H9 (cell line): ENCODE results near the gene SLCO4A1. TPM values are rescaled to one million over a fixed set of nuclear protein-coding genes. Genes with fewer than 3 reads are reported as not detected.

Source experiments
- DNase-seq: peaks from one replicate; pipeline ENCODE4 v3.0.0-alpha.2; 2017
- H2AFZ ChIP-seq: one replicate; pipeline ENCODE4 v1.6.1; 2013; ENCODE audit warnings: mild to moderate bottlenecking, low read length, control low read depth, moderate library complexity
- H2AK5ac ChIP-seq: 2 replicates; pipeline ENCODE4 v1.6.1; 2013; ENCODE audit warnings: low read length, control low read depth, mixed read lengths; ENCODE audit not compliant: insufficient read length
- H2BK120ac ChIP-seq: one replicate; pipeline ENCODE4 v1.6.1; 2013; ENCODE audit warnings: low read depth, mild to moderate bottlenecking, low read length, control low read depth, inconsistent platforms; ENCODE audit not compliant: poor library complexity, severe bottlenecking
- H2BK12ac ChIP-seq: 2 replicates; pipeline ENCODE4 v1.6.1; 2013; ENCODE audit warnings: low read length, control low read depth, mixed read lengths, low read depth; ENCODE audit not compliant: insufficient read length
- H2BK15ac ChIP-seq: 2 replicates; pipeline ENCODE4 v1.6.1; 2013; ENCODE audit warnings: low read depth, low read length, control low read depth
- H2BK20ac ChIP-seq: one replicate; pipeline ENCODE4 v1.6.1; 2013; ENCODE audit warnings: low read depth, mild to moderate bottlenecking, low read length, control low read depth, inconsistent platforms; ENCODE audit not compliant: poor library complexity, severe bottlenecking
- H2BK5ac ChIP-seq: 2 replicates; pipeline ENCODE4 v1.6.1; 2013; ENCODE audit warnings: low read length, control low read depth, mixed read lengths; ENCODE audit not compliant: insufficient read length
- H3K14ac ChIP-seq: 2 replicates; pipeline ENCODE4 v1.6.1; 2013; ENCODE audit warnings: low read length, control low read depth; ENCODE audit not compliant: insufficient read depth
- H3K18ac ChIP-seq: 2 replicates; pipeline ENCODE4 v1.6.1; 2013; ENCODE audit warnings: low read depth, mild to moderate bottlenecking, mixed read lengths, low read length, control low read depth; ENCODE audit not compliant: insufficient read length
- H3K23ac ChIP-seq: 2 replicates; pipeline ENCODE4 v1.6.1; 2013; ENCODE audit warnings: low read length, control low read depth, mixed read lengths, low read depth; ENCODE audit not compliant: insufficient read length
- H3K23me2 ChIP-seq: 2 replicates; pipeline ENCODE4 v1.6.1; 2013; ENCODE audit warnings: low read depth, mild to moderate bottlenecking, mixed read lengths, low read length, control low read depth; ENCODE audit not compliant: insufficient read length, poor library complexity, severe bottlenecking
- H3K27ac ChIP-seq: 2 replicates; pipeline ENCODE4 v1.5.1; 2013; ENCODE audit warnings: low read length, control low read depth, mixed read lengths, low read depth; ENCODE audit not compliant: insufficient read length
- H3K27me3 ChIP-seq: 2 replicates; pipeline ENCODE4 v1.6.1; 2013; ENCODE audit warnings: low read length, control low read depth, inconsistent platforms; ENCODE audit not compliant: insufficient read depth
- H3K4ac ChIP-seq: 2 replicates; pipeline ENCODE4 v1.6.1; 2013; ENCODE audit warnings: low read depth, mild to moderate bottlenecking, control low read depth, inconsistent platforms, low read length, moderate library complexity
- H3K4me1 ChIP-seq: 2 replicates; pipeline ENCODE4 v1.6.1; 2013; ENCODE audit warnings: low read length, control low read depth, inconsistent platforms; ENCODE audit not compliant: insufficient read depth
- H3K4me2 ChIP-seq: 2 replicates; pipeline ENCODE4 v1.6.1; 2013; ENCODE audit warnings: low read length, control low read depth, mixed read lengths; ENCODE audit not compliant: insufficient read length, insufficient read depth
- H3K56ac ChIP-seq: 2 replicates; pipeline ENCODE4 v1.6.1; 2013; ENCODE audit warnings: low read depth, mild to moderate bottlenecking, mixed read lengths, low read length, control low read depth; ENCODE audit not compliant: insufficient read length
- H3K79me1 ChIP-seq: 2 replicates; pipeline ENCODE4 v1.6.1; 2013; ENCODE audit warnings: low read depth, mild to moderate bottlenecking, moderate library complexity, low read length, control low read depth, inconsistent platforms; ENCODE audit not compliant: insufficient read depth, poor library complexity, severe bottlenecking
- H3K79me2 ChIP-seq: 2 replicates; pipeline ENCODE4 v1.6.1; 2013; ENCODE audit warnings: low read length, control low read depth, inconsistent platforms; ENCODE audit not compliant: insufficient read depth
- H3K9ac ChIP-seq: 2 replicates; pipeline ENCODE4 v1.6.1; 2013; ENCODE audit warnings: low read length, control low read depth, mixed read lengths; ENCODE audit not compliant: insufficient read length; ENCODE audit errors: extremely low read depth
- H3K9me3 ChIP-seq: one replicate; pipeline ENCODE4 v1.6.1; 2013; ENCODE audit warnings: low read depth, low read length, inconsistent platforms; ENCODE audit not compliant: control insufficient read depth
- H3T11ph ChIP-seq: one replicate; pipeline ENCODE4 v1.6.1; 2013; ENCODE audit warnings: mild to moderate bottlenecking, low read length, control low read depth, inconsistent platforms
- H4K20me1 ChIP-seq: one replicate; pipeline ENCODE4 v1.6.1; 2013; ENCODE audit not compliant: control insufficient read depth, insufficient read length, insufficient read depth
- H4K5ac ChIP-seq: 2 replicates; pipeline ENCODE4 v1.6.1; 2013; ENCODE audit warnings: low read depth, mild to moderate bottlenecking, mixed read lengths, low read length, control low read depth; ENCODE audit not compliant: insufficient read length
- H4K8ac ChIP-seq: replicated peaks from 2 replicates; pipeline ENCODE4 v1.6.1; 2013; ENCODE audit warnings: low read length, control low read depth, mixed read lengths, low read depth; ENCODE audit not compliant: insufficient read length
- H4K91ac ChIP-seq: 2 replicates; pipeline ENCODE4 v1.6.1; 2013; ENCODE audit warnings: low read depth, mild to moderate bottlenecking, moderate library complexity, mixed read lengths, low read length, control low read depth; ENCODE audit not compliant: insufficient read length
- H3K27ac Mint-ChIP-seq, 3 experiments: 2 replicates in 2 of 3; 3 replicates in 1 of 3; pipeline ENCODE4 v1.8.0; 2020 to 2021; ENCODE audit warnings: mixed read lengths in 3 of 3, mild to moderate bottlenecking in 1 of 3, moderate library complexity in 1 of 3
- H3K27me3 Mint-ChIP-seq: 2 replicates; pipeline ENCODE4 v1.8.0; 2021; ENCODE audit warnings: low read depth, mild to moderate bottlenecking, moderate library complexity, mixed read lengths
- H3K36me3 Mint-ChIP-seq, 3 experiments: 2 replicates in 2 of 3; 3 replicates in 1 of 3; pipeline ENCODE4 v1.8.0; 2020 to 2021; ENCODE audit warnings: low read depth in 3 of 3, mixed read lengths in 3 of 3; ENCODE audit not compliant: insufficient read depth in 1 of 3
- H3K4me1 Mint-ChIP-seq, 2 experiments: 2 replicates each; pipeline ENCODE4 v1.8.0; 2020; ENCODE audit warnings: mixed read lengths in 2 of 2
- H3K4me3 Mint-ChIP-seq, 2 experiments: 2 replicates in 1 of 2; 3 replicates in 1 of 2; pipeline ENCODE4 v1.8.0; 2020 to 2021; ENCODE audit warnings: mild to moderate bottlenecking in 2 of 2, mixed read lengths in 2 of 2, moderate library complexity in 1 of 2
- H3K9me3 Mint-ChIP-seq, 2 experiments: 2 replicates in 1 of 2; 3 replicates in 1 of 2; pipeline ENCODE4 v1.8.0; 2020; ENCODE audit warnings: mild to moderate bottlenecking in 2 of 2, mixed read lengths in 2 of 2, moderate library complexity in 1 of 2
- WGBS: extraction: QIAGEN DNeasy Blood & Tissue Kit; methylation state at CpG from one replicate; pipeline ENCODE4 v1.1.7; 2013; ENCODE audit warnings: missing lambda C conversion rate, low lambda C conversion rate, mixed read lengths; ENCODE audit not compliant: insufficient read length; ENCODE audit errors: extremely low coverage; 5-methylcytosine and 5-hydroxymethylcytosine counted together
- total RNA-seq: library from RNA; stranded (reverse); gene quantifications from 2 replicates; pipeline ENCODE4 v1.2.1, GENCODE V29; 2021
- TF ChIP-seq, protein P1 (sequence below): fragments of 200-600 bp; sonication (generic); conservative IDR thresholded peaks from 3 replicates; pipeline ENCODE4 v1.8.0; 2021; ENCODE audit warnings: antibody characterized with exemption, mild to moderate bottlenecking

Gene SLCO4A1
- total RNA-seq, 1 experiment from 2014 or later: 9.4 TPM

DNA sequence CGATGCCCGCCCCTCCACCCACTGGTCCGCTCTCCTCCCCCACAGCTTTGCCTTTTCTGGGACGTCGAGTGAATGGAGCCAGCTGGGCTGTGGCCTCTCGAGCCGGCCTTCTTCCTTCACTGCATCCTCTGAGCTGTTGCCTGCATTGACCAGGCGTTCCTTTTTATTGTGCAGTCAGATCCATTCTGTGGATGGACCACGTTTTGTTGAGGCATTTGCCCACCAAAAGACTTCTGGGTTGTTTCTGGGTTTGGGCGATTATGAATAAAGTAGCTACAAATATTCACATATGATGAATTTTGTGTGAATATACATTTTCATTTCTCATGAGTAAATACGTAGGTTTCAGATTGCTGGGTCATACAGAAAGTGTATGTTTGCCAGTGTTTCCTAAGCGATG lies 76.2 kb downstream of the SLCO4A1 start:
- Histone ChIP-seq H4K20me1 (no peaks in the 10 kb centered on the region), H3K14ac (no peak overlapping the region), H3K4me1 (no peaks in the 10 kb centered on the region), H3K4ac (no peak overlapping the region), H3K9ac (no peak overlapping the region), H3K9me3 (peaks cover 4% of the 10 kb centered on the region), H3K79me2 (no peaks in the 10 kb centered on the region), H2BK120ac (no peak overlapping the region), H3K18ac (no peak overlapping the region), H2BK12ac (no peak overlapping the region), H3K56ac (no peak overlapping the region), H3K4me2 (no peak overlapping the region), H4K91ac (no peak overlapping the region), H4K5ac (no peak overlapping the region), H2BK20ac (no peak overlapping the region), H2AFZ (no peak overlapping the region), H2BK15ac (no peak overlapping the region), H3K27me3 (no peaks in the 10 kb centered on the region), H3K23me2 (no peaks in the 10 kb centered on the region), H3T11ph (no peak overlapping the region), H3K27ac (no peak overlapping the region), H2BK5ac (no peak overlapping the region), H3K23ac (no peak overlapping the region), H3K79me1 (no peaks in the 10 kb centered on the region), H2AK5ac (no peak overlapping the region), H4K8ac (no peak overlapping the region)
- H3K27ac Mint-ChIP-seq: no peak overlapping the region
- H3K4me3 Mint-ChIP-seq: no peak overlapping the region
- peaks cover 2 to 20% (median 4%) of the 10 kb centered on the region in 3 experiments; a peak in 6 of 7 replicates for H3K36me3 Mint-ChIP-seq
- no CpG with 5 or more reads among the region's 12 CpGs for WGBS
- peaks cover 20 to 28% of the 10 kb centered on the region in 2 experiments for H3K9me3 Mint-ChIP-seq
- peaks cover 0 to 6% of the 10 kb centered on the region in 2 experiments; a peak in 2 of 4 replicates for H3K4me1 Mint-ChIP-seq
- DNase-seq: no peak
- TF ChIP-seq, protein P1, sequence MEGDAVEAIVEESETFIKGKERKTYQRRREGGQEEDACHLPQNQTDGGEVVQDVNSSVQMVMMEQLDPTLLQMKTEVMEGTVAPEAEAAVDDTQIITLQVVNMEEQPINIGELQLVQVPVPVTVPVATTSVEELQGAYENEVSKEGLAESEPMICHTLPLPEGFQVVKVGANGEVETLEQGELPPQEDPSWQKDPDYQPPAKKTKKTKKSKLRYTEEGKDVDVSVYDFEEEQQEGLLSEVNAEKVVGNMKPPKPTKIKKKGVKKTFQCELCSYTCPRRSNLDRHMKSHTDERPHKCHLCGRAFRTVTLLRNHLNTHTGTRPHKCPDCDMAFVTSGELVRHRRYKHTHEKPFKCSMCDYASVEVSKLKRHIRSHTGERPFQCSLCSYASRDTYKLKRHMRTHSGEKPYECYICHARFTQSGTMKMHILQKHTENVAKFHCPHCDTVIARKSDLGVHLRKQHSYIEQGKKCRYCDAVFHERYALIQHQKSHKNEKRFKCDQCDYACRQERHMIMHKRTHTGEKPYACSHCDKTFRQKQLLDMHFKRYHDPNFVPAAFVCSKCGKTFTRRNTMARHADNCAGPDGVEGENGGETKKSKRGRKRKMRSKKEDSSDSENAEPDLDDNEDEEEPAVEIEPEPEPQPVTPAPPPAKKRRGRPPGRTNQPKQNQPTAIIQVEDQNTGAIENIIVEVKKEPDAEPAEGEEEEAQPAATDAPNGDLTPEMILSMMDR: no peak
- H3K27me3 Mint-ChIP-seq: peaks cover 75% of the 10 kb centered on the region
